ENCODE measurements around the gene ZBTB17.
A peak's percentile ranks its signal among the peaks of the same experiment; 100 is the strongest.
"Not testable (repeated sequence)": the region's sequence is repeated elsewhere in the genome, so short reads cannot be mapped to it uniquely, and the experiment has no call there.

The ZBTB17 gene

GRCh38 chr1:15931884-15932283 lies 44.0 kb downstream of the ZBTB17 start:
- no peak for DNase-seq

GRCh38 chr1:15931401-15931800 lies 44.5 kb downstream of the ZBTB17 start:
- DNase-seq = no peak

GRCh38 chr1:15928971-15929965 lies 46.6 kb downstream of the ZBTB17 start:
- no peak for DNase-seq

GRCh38 chr1:15926448-15926847 lies 49.5 kb downstream of the ZBTB17 start:
- DNase-seq = not testable (repeated sequence)

GRCh38 chr1:15923241-15923640 lies 52.7 kb downstream of the ZBTB17 start:
- no peak for DNase-seq

GRCh38 chr1:15918962-15919715 lies 56.8 kb downstream of the ZBTB17 start:
- DNase-seq = peak; percentile 64 to 66

- DNase-seq = no peak
Observed at GRCh38 chr1:15916916-15917315, 59.0 kb downstream of the ZBTB17 start.

GRCh38 chr1:15916417-15916816 lies 59.5 kb downstream of the ZBTB17 start:
- no peak for DNase-seq

GRCh38 chr1:15915991-15916390 lies 59.9 kb downstream of the ZBTB17 start:
- DNase-seq = no peak

- not testable (repeated sequence) for DNase-seq
Observed at GRCh38 chr1:15913607-15914006, 62.3 kb downstream of the ZBTB17 start.

- no peak for DNase-seq
Observed at GRCh38 chr1:15911927-15912326, 64.0 kb downstream of the ZBTB17 start.

GRCh38 chr1:15911141-15911540 lies 64.8 kb downstream of the ZBTB17 start:
- no peak for DNase-seq

- no peak for DNase-seq
Observed at GRCh38 chr1:15908597-15908996, 67.3 kb downstream of the ZBTB17 start.

GRCh38 chr1:15902882-15903281 lies 73.0 kb downstream of the ZBTB17 start:
- DNase-seq = no peak

GRCh38 chr1:15900662-15901279 lies 75.1 kb downstream of the ZBTB17 start:
- no peak for DNase-seq

GRCh38 chr1:15899266-15899665 lies 76.6 kb downstream of the ZBTB17 start:
- DNase-seq = no peak

GRCh38 chr1:15896841-15897610 lies 78.9 kb downstream of the ZBTB17 start:
- not testable (repeated sequence) for DNase-seq

GRCh38 chr1:15895233-15895632 lies 80.7 kb downstream of the ZBTB17 start:
- DNase-seq = no peak

- DNase-seq = not testable (repeated sequence)
Observed at GRCh38 chr1:15892857-15893599, 82.9 kb downstream of the ZBTB17 start.
